ENCODE measurements around the gene RBM15B. TPM values are rescaled to one million over a fixed set of nuclear protein-coding genes. Genes with fewer than 3 reads are reported as not detected.
A peak's percentile ranks its signal among the peaks of the same experiment; 100 is the strongest.

Gene RBM15B
- polyA plus RNA-seq, 4 donors, result 34.7 to 47.0 (median 41.2) TPM

- no peak for DNase-seq (ENCODE audit: low read depth in 4 of 4, low spot score in 2 of 4)
These were observed 675 bp downstream of the RBM15B start for GRCh38 chr3:51391566-51392354.

- no peak for DNase-seq (ENCODE audit: low read depth in 4 of 4, low spot score in 2 of 4)
These were observed 1.5 kb downstream of the RBM15B start for GRCh38 chr3:51392355-51393133.

GRCh38 chr3:51393134-51393495 lies 2.0 kb downstream of the RBM15B start:
- DNase-seq (ENCODE audit: low read depth in 4 of 4, low spot score in 2 of 4), result no peak

GRCh38 chr3:51393564-51393963 lies 2.5 kb downstream of the RBM15B start:
- DNase-seq (ENCODE audit: low read depth in 4 of 4, low spot score in 2 of 4), result no peak

- DNase-seq (ENCODE audit: low read depth in 4 of 4, low spot score in 2 of 4), result no peak
These were observed 3.5 kb downstream of the RBM15B start for GRCh38 chr3:51394541-51394940.

GRCh38 chr3:51395493-51396213 lies 4.6 kb downstream of the RBM15B start:
- no peak for DNase-seq (ENCODE audit: low read depth in 4 of 4, low spot score in 2 of 4)

- no peak for DNase-seq (ENCODE audit: low read depth in 4 of 4, low spot score in 2 of 4)
These were observed 5.3 kb downstream of the RBM15B start for GRCh38 chr3:51396401-51396800.

GRCh38 chr3:51397392-51397791 lies 6.3 kb downstream of the RBM15B start:
- no peak for DNase-seq (ENCODE audit: low read depth in 4 of 4, low spot score in 2 of 4)

- DNase-seq (ENCODE audit: low read depth in 4 of 4, low spot score in 2 of 4), result no peak
These were observed 7.7 kb downstream of the RBM15B start for GRCh38 chr3:51398595-51399310.

- no peak for DNase-seq (ENCODE audit: low read depth in 4 of 4, low spot score in 2 of 4)
These were observed 9.1 kb downstream of the RBM15B start for GRCh38 chr3:51400166-51400565.

- DNase-seq (ENCODE audit: low read depth in 4 of 4, low spot score in 2 of 4), result no peak
These were observed 10.7 kb downstream of the RBM15B start for GRCh38 chr3:51401735-51402134.

- DNase-seq (ENCODE audit: low read depth in 4 of 4, low spot score in 2 of 4), result no peak
These were observed 12.6 kb downstream of the RBM15B start for GRCh38 chr3:51403675-51404074.

- no peak for DNase-seq (ENCODE audit: low read depth in 4 of 4, low spot score in 2 of 4)
These were observed 16.9 kb downstream of the RBM15B start for GRCh38 chr3:51408021-51408420.

GRCh38 chr3:51408813-51409212 lies 17.7 kb downstream of the RBM15B start:
- DNase-seq (ENCODE audit: low read depth in 4 of 4, low spot score in 2 of 4), result no peak

- DNase-seq (ENCODE audit: low read depth in 4 of 4, low spot score in 2 of 4), result no peak
These were observed 31.1 kb downstream of the RBM15B start for GRCh38 chr3:51422211-51422610.

- DNase-seq (ENCODE audit: low read depth in 4 of 4, low spot score in 2 of 4), result no peak
These were observed 35.8 kb downstream of the RBM15B start for GRCh38 chr3:51426921-51427320.

GRCh38 chr3:51429138-51429537 lies 38.1 kb downstream of the RBM15B start:
- no peak for DNase-seq (ENCODE audit: low read depth in 4 of 4, low spot score in 2 of 4)

GRCh38 chr3:51434110-51434509 lies 43.0 kb downstream of the RBM15B start:
- no peak for DNase-seq (ENCODE audit: low read depth in 4 of 4, low spot score in 2 of 4)

- peak in 2 of 4 donors; percentile 2 to 3 for DNase-seq (ENCODE audit: low read depth in 4 of 4, low spot score in 2 of 4)
These were observed 43.8 kb downstream of the RBM15B start for GRCh38 chr3:51434746-51435327.

GRCh38 chr3:51436998-51437639 lies 46.0 kb downstream of the RBM15B start:
- no peak for DNase-seq (ENCODE audit: low read depth in 4 of 4, low spot score in 2 of 4)

Data from left renal cortex interstitium (tissue), 4 donors.